Neural crest cell (in vitro differentiated cells): Measurements from ENCODE around the gene VPS13D. TPM values are rescaled to one million over a fixed set of nuclear protein-coding genes. Genes with fewer than 3 reads are reported as not detected.

Experiments used
- DNase-seq: peaks from one replicate; pipeline ENCODE4 v3.0.0; 2021; ENCODE audit warnings: low read depth, mixed read lengths, low spot score
- H3K27ac Mint-ChIP-seq: one replicate; pipeline ENCODE4 v1.8.0; 2021; ENCODE audit warnings: mild to moderate bottlenecking, mixed read lengths; ENCODE audit not compliant: unreplicated experiment
- H3K27me3 Mint-ChIP-seq: 2 replicates; pipeline ENCODE4 v1.8.0; 2021; ENCODE audit warnings: low read depth, mild to moderate bottlenecking, mixed read lengths
- H3K36me3 Mint-ChIP-seq: 2 replicates; pipeline ENCODE4 v1.8.0; 2021; ENCODE audit warnings: low read depth, mild to moderate bottlenecking, mixed read lengths
- H3K4me1 Mint-ChIP-seq: 2 replicates; pipeline ENCODE4 v1.8.0; 2021; ENCODE audit warnings: mixed read lengths
- H3K4me3 Mint-ChIP-seq: one replicate; pipeline ENCODE4 v1.8.0; 2021; ENCODE audit warnings: mild to moderate bottlenecking, mixed read lengths
- H3K9me3 Mint-ChIP-seq: 2 replicates; pipeline ENCODE4 v1.8.0; 2021; ENCODE audit warnings: mixed read lengths
- total RNA-seq: library from RNA; stranded (reverse); gene quantifications from 2 replicates; pipeline ENCODE4 v1.2.1, GENCODE V29; 2021
- TF ChIP-seq, protein P1 (sequence below): fragments of 200-600 bp; sonication (generic); conservative IDR thresholded peaks from 2 replicates; pipeline ENCODE4 v1.5.0; 2021; ENCODE audit warnings: antibody characterized with exemption, mild to moderate bottlenecking

VPS13D gene
- total RNA-seq, 1 donor from 2014 or later, result 24.5 TPM

DNA sequence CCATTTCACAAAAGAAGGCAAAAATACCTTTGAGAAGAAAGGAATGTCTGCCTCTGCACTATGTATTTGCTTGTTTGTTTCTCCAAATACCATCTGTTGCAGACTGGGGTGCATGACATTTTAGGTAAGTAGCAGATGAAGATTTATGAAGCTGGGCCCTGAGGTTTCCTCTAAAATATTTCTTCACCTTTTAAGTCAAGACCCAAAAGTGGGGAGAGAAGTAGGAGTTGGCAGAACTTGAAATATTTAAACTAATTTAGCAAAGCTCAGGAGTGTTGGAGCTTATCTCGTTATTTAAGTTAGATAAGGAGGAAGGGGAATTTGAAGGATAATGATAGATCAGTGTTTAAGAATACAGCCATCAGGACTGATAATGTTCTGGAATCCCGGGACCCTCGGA lies 235.3 kb downstream of the VPS13D start:
- Mint-ChIP-seq H3K4me3 (no peak overlapping the region), H3K27me3 (no peaks in the 10 kb centered on the region), H3K27ac (no peak overlapping the region), H3K9me3 (no peaks in the 10 kb centered on the region), H3K36me3 (no peaks in the 10 kb centered on the region), H3K4me1 (peaks cover 7% of the 10 kb centered on the region)
- TF ChIP-seq, protein P1, sequence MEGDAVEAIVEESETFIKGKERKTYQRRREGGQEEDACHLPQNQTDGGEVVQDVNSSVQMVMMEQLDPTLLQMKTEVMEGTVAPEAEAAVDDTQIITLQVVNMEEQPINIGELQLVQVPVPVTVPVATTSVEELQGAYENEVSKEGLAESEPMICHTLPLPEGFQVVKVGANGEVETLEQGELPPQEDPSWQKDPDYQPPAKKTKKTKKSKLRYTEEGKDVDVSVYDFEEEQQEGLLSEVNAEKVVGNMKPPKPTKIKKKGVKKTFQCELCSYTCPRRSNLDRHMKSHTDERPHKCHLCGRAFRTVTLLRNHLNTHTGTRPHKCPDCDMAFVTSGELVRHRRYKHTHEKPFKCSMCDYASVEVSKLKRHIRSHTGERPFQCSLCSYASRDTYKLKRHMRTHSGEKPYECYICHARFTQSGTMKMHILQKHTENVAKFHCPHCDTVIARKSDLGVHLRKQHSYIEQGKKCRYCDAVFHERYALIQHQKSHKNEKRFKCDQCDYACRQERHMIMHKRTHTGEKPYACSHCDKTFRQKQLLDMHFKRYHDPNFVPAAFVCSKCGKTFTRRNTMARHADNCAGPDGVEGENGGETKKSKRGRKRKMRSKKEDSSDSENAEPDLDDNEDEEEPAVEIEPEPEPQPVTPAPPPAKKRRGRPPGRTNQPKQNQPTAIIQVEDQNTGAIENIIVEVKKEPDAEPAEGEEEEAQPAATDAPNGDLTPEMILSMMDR, result no peak
- no peak for DNase-seq

DNA sequence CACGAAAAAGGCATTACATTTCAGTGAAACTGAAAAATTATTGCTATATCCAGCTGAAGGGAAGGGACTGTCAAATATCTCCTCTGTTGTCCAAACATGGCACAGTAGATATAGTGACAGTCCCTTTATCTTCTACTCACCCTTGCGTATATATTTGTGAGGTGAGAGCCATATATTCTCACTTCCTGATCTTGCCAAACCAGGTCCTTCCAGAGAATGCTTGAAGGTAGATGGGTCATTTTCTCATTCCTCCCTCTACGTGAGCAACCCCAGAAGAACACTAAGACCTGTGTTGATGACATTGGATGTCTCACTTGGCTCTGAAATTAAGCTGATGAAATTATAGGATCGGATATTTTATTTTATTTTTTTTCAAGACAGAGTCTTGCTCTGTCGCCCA lies 237.0 kb downstream of the VPS13D start:
- Mint-ChIP-seq H3K9me3 (no peaks in the 10 kb centered on the region), H3K4me1 (peaks cover 6% of the 10 kb centered on the region), H3K27ac (no peak overlapping the region), H3K27me3 (no peaks in the 10 kb centered on the region), H3K36me3 (peaks cover 2% of the 10 kb centered on the region), H3K4me3 (no peak overlapping the region)
- no peak for DNase-seq
- TF ChIP-seq, protein P1, result no peak

DNA sequence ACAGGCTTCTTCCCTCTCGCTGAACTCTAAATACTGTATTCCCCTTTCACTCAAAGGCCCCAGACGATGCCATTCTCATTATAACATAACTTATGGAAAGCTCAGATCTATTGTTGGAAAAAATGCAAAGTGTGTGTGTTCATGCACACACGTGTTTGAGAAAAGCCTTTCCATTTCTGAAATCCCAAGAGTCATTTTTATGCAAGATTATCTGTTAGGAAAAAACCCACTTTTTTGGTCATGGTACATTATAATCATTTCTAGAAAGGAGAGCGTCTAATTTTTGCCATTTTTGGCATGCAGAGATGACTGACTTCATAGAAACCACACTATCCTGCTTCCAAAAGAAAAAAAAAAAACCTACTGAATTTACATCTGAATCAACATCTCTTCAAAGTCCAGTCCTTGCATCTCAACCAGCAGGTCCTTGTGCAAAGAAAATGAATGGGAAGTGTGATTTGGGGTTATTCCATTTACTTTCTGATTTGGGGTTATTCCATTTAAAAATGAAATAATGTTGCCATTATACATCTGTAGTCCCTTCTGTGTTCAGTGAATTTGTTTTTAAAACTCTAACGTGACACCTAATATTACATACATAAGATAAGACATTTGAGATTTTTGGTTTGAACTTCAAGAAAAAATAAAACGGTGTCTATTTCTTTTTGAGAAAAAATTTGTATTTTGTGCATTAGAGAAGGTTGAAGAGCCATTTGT lies 237.9 kb downstream of the VPS13D start:
- Mint-ChIP-seq H3K36me3 (peaks cover 2% of the 10 kb centered on the region), H3K4me1 (peaks cover 12% of the 10 kb centered on the region), H3K27me3 (no peaks in the 10 kb centered on the region), H3K27ac (no peak overlapping the region), H3K4me3 (no peak overlapping the region), H3K9me3 (no peaks in the 10 kb centered on the region)
- no peak for DNase-seq
- TF ChIP-seq, protein P1, result no peak

DNA sequence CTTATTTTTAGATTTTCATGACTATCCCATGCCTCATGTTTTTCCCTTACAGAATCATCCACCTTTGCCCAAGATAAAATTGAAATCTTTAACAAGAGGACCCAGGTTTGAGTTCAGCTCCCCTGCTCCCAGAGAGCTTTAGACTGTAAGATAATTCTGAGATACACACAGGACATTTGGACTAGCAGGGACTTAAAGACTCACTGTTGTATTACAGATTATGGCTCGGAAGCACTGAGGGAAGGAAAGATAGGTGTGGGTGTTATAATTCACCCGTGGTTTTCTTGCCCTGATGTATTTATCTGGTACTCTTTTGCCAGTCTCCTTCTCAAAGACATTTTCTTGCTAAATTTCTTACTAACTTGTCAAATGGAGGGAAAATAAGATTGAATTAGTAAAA lies 238.5 kb downstream of the VPS13D start:
- TF ChIP-seq, protein P1, result no peak
- H3K27ac Mint-ChIP-seq, result no peak overlapping the region
- no peak overlapping the region for H3K4me3 Mint-ChIP-seq
- peaks cover 16% of the 10 kb centered on the region for H3K4me1 Mint-ChIP-seq
- peaks cover 2% of the 10 kb centered on the region for H3K36me3 Mint-ChIP-seq
- DNase-seq, result no peak
- no peaks in the 10 kb centered on the region for H3K27me3 Mint-ChIP-seq
- H3K9me3 Mint-ChIP-seq, result no peaks in the 10 kb centered on the region

DNA sequence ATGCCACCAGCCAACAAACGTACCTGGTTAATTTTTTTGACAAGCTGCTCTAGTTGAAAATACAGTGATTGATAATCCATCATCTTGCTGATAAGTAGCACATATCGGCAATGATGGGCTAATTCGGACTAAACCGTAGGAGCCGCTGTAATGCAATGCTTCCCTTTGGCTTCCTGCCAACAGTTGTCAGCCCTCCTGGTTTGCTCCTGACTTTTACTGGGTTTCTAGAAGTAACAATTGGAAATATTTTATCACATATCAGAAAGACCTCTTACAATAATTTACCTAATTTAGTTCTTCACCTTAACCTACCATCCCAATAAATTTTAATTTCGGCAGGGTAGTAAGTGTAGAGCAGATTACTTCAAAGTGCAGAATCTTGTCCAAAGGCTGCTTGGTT lies 239.7 kb downstream of the VPS13D start:
- no peak overlapping the region for H3K27ac Mint-ChIP-seq
- DNase-seq, result no peak
- H3K27me3 Mint-ChIP-seq, result no peaks in the 10 kb centered on the region
- peaks cover 2% of the 10 kb centered on the region for H3K36me3 Mint-ChIP-seq
- TF ChIP-seq, protein P1, result no peak
- H3K4me1 Mint-ChIP-seq, result peaks cover 16% of the 10 kb centered on the region
- no peak overlapping the region for H3K4me3 Mint-ChIP-seq
- no peaks in the 10 kb centered on the region for H3K9me3 Mint-ChIP-seq
